ENCODE results near the gene STXBP2. TPM values are rescaled to one million over a fixed set of nuclear protein-coding genes. Genes with fewer than 3 reads are reported as not detected.

Gene STXBP2
- total RNA-seq, 1 donor from 2014 or later, result 32.8 TPM

GRCh38 chr19:7668842-7669241 lies 31.9 kb downstream of the STXBP2 start, which contains the start of gene RETN:
TSS of gene RETN (plus strand) at chr19:7669049. CDS start at chr19:7669327, 278 bp downstream.
- peaks cover 4% of the 10 kb centered on the region for H3K4me1 Mint-ChIP-seq (ENCODE audit: low read depth, unreplicated experiment)
- no peak for DNase-seq
- H3K27ac Mint-ChIP-seq (ENCODE audit: unreplicated experiment), result no peak within 1 kb of the TSS
- H3K9me3 Mint-ChIP-seq (ENCODE audit: unreplicated experiment), result no peaks in the 10 kb centered on the region
- H3K4me3 Mint-ChIP-seq (ENCODE audit: unreplicated experiment), result peak within 1 kb of the TSS; percentile 80
- TF ChIP-seq CTCF (IDR thresholded peaks at IDR 0.05; ENCODE audit: partially characterized antibody, unreplicated experiment), result no peak
- peaks cover 14% of the 10 kb centered on the region for H3K27me3 Mint-ChIP-seq (ENCODE audit: unreplicated experiment)
- H3K36me3 Mint-ChIP-seq (ENCODE audit: unreplicated experiment), result peaks cover under 1% of the 10 kb centered on the region

GRCh38 chr19:7669641-7670040 lies 32.7 kb downstream of the STXBP2 start:
- DNase-seq, result no peak
- no peak for TF ChIP-seq CTCF (IDR thresholded peaks at IDR 0.05; ENCODE audit: partially characterized antibody, unreplicated experiment)
- H3K9me3 Mint-ChIP-seq (ENCODE audit: unreplicated experiment), result no peaks in the 10 kb centered on the region
- peaks cover 4% of the 10 kb centered on the region for H3K4me1 Mint-ChIP-seq (ENCODE audit: low read depth, unreplicated experiment)
- peaks cover 14% of the 10 kb centered on the region for H3K27me3 Mint-ChIP-seq (ENCODE audit: unreplicated experiment)
- peaks cover 9% of the 10 kb centered on the region for H3K36me3 Mint-ChIP-seq (ENCODE audit: unreplicated experiment)
- peak overlapping the region; percentile 80 for H3K4me3 Mint-ChIP-seq (ENCODE audit: unreplicated experiment)
- H3K27ac Mint-ChIP-seq (ENCODE audit: unreplicated experiment), result no peak overlapping the region

- Mint-ChIP-seq H3K9me3 (ENCODE audit: unreplicated experiment) (no peaks in the 10 kb centered on the region), H3K4me3 (ENCODE audit: unreplicated experiment) (peak overlapping the region; percentile 75), H3K36me3 (ENCODE audit: unreplicated experiment) (peaks cover 10% of the 10 kb centered on the region), H3K4me1 (ENCODE audit: low read depth, unreplicated experiment) (peaks cover 4% of the 10 kb centered on the region), H3K27me3 (ENCODE audit: unreplicated experiment) (peaks cover 14% of the 10 kb centered on the region), H3K27ac (ENCODE audit: unreplicated experiment) (no peak overlapping the region)
- DNase-seq, result peak; percentile 54
- TF ChIP-seq CTCF (IDR thresholded peaks at IDR 0.05; ENCODE audit: partially characterized antibody, unreplicated experiment), result no peak
Observed at GRCh38 chr19:7670150-7670783, 33.4 kb downstream of the STXBP2 start.

GRCh38 chr19:7670790-7671189 lies 33.9 kb downstream of the STXBP2 start:
- Mint-ChIP-seq H3K4me1 (ENCODE audit: low read depth, unreplicated experiment) (peaks cover 4% of the 10 kb centered on the region), H3K36me3 (ENCODE audit: unreplicated experiment) (peaks cover 10% of the 10 kb centered on the region), H3K9me3 (ENCODE audit: unreplicated experiment) (no peaks in the 10 kb centered on the region), H3K27ac (ENCODE audit: unreplicated experiment) (no peak overlapping the region), H3K4me3 (ENCODE audit: unreplicated experiment) (peak overlapping the region; percentile 75), H3K27me3 (ENCODE audit: unreplicated experiment) (peaks cover 14% of the 10 kb centered on the region)
- no peak for TF ChIP-seq CTCF (IDR thresholded peaks at IDR 0.05; ENCODE audit: partially characterized antibody, unreplicated experiment)
- DNase-seq, result no peak

GRCh38 chr19:7672522-7672921 lies 35.6 kb downstream of the STXBP2 start:
- Mint-ChIP-seq H3K27ac (ENCODE audit: unreplicated experiment) (no peak overlapping the region), H3K4me3 (ENCODE audit: unreplicated experiment) (no peak overlapping the region), H3K9me3 (ENCODE audit: unreplicated experiment) (no peaks in the 10 kb centered on the region), H3K27me3 (ENCODE audit: unreplicated experiment) (peaks cover 13% of the 10 kb centered on the region), H3K36me3 (ENCODE audit: unreplicated experiment) (peaks cover 10% of the 10 kb centered on the region), H3K4me1 (ENCODE audit: low read depth, unreplicated experiment) (peaks cover 4% of the 10 kb centered on the region)
- no peak for TF ChIP-seq CTCF (IDR thresholded peaks at IDR 0.05; ENCODE audit: partially characterized antibody, unreplicated experiment)
- DNase-seq, result no peak

Measured in glutamatergic neuron (in vitro differentiated cells).